DMS153 treated with DMSO at 0.1 percent for 48 hours (cell line): Measurements from ENCODE around the gene CPXM2.

Experiments used
- DNase-seq: peaks from one replicate; lab custom pipeline; 2025; ENCODE audit not compliant: unreplicated experiment; lab: John Stamatoyannopoulos, UW

Gene CPXM2

GRCh38 chr10:123848564-123849457, 42.8 kb downstream of the CPXM2 start:
- DNase-seq, result no peak

DNA sequence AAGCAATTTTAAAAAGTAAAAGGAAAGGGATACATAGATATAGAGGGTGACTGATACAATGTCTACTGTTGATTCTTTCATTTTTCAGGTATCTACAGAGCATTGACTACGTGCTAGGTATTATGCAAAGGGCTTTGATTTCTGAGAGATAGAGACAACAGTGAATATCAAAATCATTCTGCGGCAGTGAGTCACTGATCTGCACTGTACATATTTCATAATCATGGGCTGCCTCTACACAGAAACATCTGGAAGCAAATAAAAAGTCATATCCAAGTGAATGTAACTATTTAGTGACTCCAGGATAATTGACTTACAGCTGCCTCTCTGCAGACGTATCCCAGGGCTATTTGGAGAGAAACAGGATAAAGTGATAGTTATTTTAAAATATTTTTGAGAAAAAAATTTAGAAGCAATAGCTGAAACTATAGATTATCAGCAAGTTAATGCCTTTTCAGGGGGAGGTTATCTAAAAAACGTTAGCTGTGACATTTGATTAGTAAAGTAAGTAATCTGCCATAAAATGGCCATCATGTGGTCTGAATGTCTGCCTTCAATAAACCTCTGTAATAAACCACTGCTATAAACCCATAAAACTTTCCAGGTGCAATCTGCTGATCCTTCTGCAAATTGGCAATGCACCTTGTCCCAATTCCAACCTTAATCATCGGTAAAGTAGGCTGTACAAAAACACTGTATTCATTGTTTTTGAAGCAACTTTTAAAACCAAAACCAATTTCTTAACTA, 43.7 kb downstream of the CPXM2 start:
- no peak for DNase-seq

- no peak for DNase-seq
These were observed 47.8 kb downstream of the CPXM2 start for GRCh38 chr10:123843835-123844234.

- no peak for DNase-seq
These were observed 48.8 kb downstream of the CPXM2 start for GRCh38 chr10:123842692-123843385.

DNA sequence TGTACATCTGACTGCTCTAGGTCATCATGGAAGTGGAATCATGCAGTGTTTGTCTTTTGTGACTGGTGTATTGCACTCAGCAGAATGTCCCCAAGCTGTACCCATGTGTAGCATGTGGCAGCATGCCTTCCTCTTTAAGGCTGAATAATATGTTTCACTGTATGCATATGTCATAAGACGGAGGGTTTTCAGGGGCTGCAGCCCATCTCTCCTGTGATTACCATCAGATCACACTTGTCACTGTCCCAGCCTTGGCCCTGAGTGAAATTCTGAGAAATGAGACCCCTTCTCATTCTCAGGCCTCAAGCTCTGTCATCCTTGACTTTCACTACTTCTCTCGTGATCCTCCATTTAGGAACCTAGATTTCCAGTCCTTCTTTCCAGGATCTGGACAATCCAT, 50.0 kb downstream of the CPXM2 start:
- DNase-seq, result no peak

- DNase-seq, result no peak
These were observed 50.5 kb downstream of the CPXM2 start for GRCh38 chr10:123841115-123841514.

GRCh38 chr10:123840714-123841113, 50.9 kb downstream of the CPXM2 start:
- no peak for DNase-seq

- DNase-seq, result no peak
These were observed 52.9 kb downstream of the CPXM2 start for GRCh38 chr10:123838596-123839310.

- DNase-seq, result no peak
These were observed 53.9 kb downstream of the CPXM2 start for GRCh38 chr10:123837756-123838155.

GRCh38 chr10:123836418-123837145, 55.0 kb downstream of the CPXM2 start:
- DNase-seq, result no peak

- DNase-seq, result no peak
These were observed 56.0 kb downstream of the CPXM2 start for GRCh38 chr10:123835575-123835974.

DNA sequence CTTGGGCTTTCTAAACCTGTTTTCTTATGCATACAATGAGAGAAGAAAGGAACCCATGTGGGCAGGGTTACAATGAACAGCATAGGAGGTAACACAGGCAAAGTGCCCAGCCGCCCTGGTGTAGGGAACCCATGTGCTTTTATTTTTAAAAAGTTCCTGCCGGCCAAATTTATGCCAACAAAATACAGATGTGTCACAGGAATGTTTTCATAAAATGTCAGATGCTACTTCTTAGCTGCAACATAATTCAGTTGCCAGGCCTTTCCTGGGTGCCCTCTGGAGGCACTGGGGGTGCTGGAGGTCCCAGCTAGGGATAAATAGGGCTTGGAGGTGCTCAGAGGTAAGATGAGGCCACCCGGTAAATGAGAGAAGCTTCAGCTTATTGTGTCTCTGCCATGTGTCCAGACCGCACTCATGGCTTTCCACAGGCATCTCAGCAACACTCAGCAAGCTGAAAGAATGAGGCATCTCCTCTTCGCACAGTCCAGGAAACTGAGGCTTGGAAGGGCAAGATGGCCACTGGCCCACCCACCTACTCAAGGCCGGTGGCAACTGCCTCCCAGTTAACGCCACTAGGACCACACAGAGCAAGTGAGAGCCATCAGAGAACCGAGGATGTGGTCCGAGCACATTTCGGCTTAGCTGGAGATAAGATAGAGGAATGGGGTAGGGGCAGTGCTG, 58.3 kb downstream of the CPXM2 start:
- no peak for DNase-seq

DNA sequence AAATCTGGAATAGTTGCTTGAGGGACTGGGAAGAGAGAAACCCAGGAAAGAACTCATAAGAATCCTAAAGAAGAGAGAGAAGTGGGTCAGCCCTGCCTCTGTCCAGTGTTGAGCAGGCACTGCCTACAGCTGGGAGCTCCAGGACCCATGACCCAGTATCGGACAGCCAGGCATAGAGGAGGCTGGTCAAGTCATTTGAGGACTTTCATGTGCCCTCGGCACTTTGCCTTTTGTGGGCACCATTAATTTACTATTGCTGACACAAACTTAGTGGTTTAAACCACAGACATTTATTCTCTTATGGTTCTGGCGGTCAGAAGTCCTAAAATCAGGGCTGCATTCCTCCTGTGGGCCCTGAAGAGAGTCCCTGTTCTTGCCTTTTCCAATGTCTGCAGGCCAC, 60.3 kb downstream of the CPXM2 start:
- no peak for DNase-seq

GRCh38 chr10:123821136-123821535, 70.5 kb downstream of the CPXM2 start:
- no peak for DNase-seq

- DNase-seq, result no peak
These were observed 82.0 kb downstream of the CPXM2 start for GRCh38 chr10:123809632-123810031.

DNA sequence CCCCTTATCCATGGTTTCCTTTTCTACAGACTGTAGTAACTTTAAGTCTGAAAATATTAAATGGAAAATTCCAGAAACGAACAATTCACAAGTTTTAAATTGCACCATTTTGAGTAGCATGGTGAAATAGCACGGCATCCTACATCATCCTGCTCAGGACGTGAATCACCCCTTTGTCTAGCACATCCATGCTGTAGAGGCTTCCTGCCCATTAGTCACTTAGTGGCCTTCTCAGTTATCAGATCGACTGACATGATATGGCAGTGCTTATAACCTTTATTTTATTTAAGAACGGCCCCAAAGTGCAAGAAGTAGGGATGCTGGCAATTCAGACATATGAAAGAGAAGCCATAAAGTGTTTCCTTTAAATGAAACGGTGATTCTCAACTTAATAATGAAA, 82.7 kb downstream of the CPXM2 start:
- no peak for DNase-seq

DNA sequence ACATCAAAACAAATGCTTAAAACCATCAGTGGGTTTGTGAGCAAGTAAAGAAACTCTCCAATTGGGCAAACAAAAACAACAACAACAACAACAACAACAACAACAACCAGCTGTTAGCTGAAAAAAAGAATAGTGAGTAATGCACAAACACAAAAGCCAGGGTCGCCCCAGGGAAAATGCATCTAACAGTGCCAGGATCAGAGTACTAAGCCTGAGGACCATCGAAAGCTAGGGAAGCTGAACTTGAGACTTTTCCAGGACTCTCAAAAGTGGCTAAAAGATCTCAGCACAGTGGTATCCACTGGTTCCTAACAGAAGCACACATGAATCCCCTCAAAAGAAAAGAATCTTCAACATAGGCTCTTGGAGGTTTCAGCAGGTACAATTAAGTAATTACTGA, 83.3 kb downstream of the CPXM2 start:
- no peak for DNase-seq

- DNase-seq, result no peak
These were observed 84.1 kb downstream of the CPXM2 start for GRCh38 chr10:123807444-123808035.

GRCh38 chr10:123804716-123805115, 86.9 kb downstream of the CPXM2 start:
- DNase-seq, result no peak
